ENCODE measurements around the gene LRP1B. TPM values are rescaled to one million over a fixed set of nuclear protein-coding genes. Genes with fewer than 3 reads are reported as not detected.

Gene LRP1B
- total RNA-seq, 6 experiments from 2014 or later, result 0.06 to 1.7 (median 0.15) TPM; not detected in 1

GRCh38 chr2:142058149-142058548 lies 72.7 kb downstream of the LRP1B start:
- H3K36me3 ChIP-seq, result no peaks in the 10 kb centered on the region
- TF ChIP-seq CTCF (IDR thresholded peaks at IDR 0.05), result no peak
- H3K9me3 ChIP-seq, result no peaks in the 10 kb centered on the region
- intact Hi-C loops (cut with DNase I), result no loop called here
- no peaks in the 10 kb centered on the region for H3K27me3 ChIP-seq
- H3K4me3 ChIP-seq, result no peak overlapping the region
- no peak for ATAC-seq
- no peak for DNase-seq
- H3K4me1 ChIP-seq, result no peaks in the 10 kb centered on the region
- H3K27ac ChIP-seq, result no peak overlapping the region
- WGBS (ENCODE audit: insufficient coverage, low coverage, low lambda C conversion rate, missing lambda C conversion rate), result 48% methylated on average over 4 of the region's 4 CpGs

DNA sequence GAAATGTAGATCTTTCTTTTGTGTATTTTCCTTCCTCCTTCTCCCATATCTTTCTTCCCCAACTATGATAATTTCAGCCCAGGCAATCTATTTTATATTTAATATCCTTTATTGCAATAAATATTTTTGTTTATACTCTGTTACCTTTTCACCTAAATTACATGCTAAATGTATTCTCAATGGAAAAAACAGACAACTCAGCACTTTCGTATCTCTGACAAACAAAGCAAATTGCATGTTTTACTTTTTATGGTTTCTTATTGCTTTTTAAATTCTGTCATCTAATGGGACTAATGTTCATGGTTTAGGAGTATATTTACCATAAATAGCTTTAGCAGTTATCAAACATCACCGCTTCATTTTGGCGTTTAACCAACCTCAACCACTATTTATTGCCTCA lies 74.0 kb downstream of the LRP1B start:
- no peak for ATAC-seq
- H3K4me1 ChIP-seq, result no peaks in the 10 kb centered on the region
- no peak for DNase-seq
- no peaks in the 10 kb centered on the region for H3K27me3 ChIP-seq
- H3K9me3 ChIP-seq, result no peaks in the 10 kb centered on the region
- no peaks in the 10 kb centered on the region for H3K36me3 ChIP-seq
- no peak overlapping the region for H3K4me3 ChIP-seq
- 52% methylated on average over 3 of the region's 3 CpGs for WGBS (ENCODE audit: insufficient coverage, low coverage, low lambda C conversion rate, missing lambda C conversion rate)
- intact Hi-C loops (cut with DNase I), result no loop called here
- TF ChIP-seq CTCF (IDR thresholded peaks at IDR 0.05) (no peak), POLR2A (IDR thresholded peaks at IDR 0.05) (no peak)
- no peak overlapping the region for H3K27ac ChIP-seq

- TF ChIP-seq CTCF (IDR thresholded peaks at IDR 0.05) (no peak), POLR2A (IDR thresholded peaks at IDR 0.05) (no peak)
- no peaks in the 10 kb centered on the region for H3K9me3 ChIP-seq
- no peaks in the 10 kb centered on the region for H3K36me3 ChIP-seq
- no peaks in the 10 kb centered on the region for H3K27me3 ChIP-seq
- 30% methylated on average over 5 of the region's 5 CpGs for WGBS (ENCODE audit: insufficient coverage, low coverage, low lambda C conversion rate, missing lambda C conversion rate)
- H3K27ac ChIP-seq, result no peak overlapping the region
- DNase-seq (no peak), ATAC-seq (no peak)
- H3K4me3 ChIP-seq, result no peak overlapping the region
- H3K4me1 ChIP-seq, result no peaks in the 10 kb centered on the region
- intact Hi-C loops (cut with DNase I), result no loop called here
Measured at GRCh38 chr2:142052220-142052863, 78.5 kb downstream of the LRP1B start.

GRCh38 chr2:142048581-142048980 lies 82.2 kb downstream of the LRP1B start:
- no peak for DNase-seq
- Histone ChIP-seq H3K9me3 (no peaks in the 10 kb centered on the region), H3K36me3 (no peaks in the 10 kb centered on the region), H3K27me3 (no peaks in the 10 kb centered on the region), H3K4me3 (no peak overlapping the region), H3K4me1 (peaks cover 0 to 6% (median 2%) of the 10 kb centered on the region in 4 donors), H3K27ac (no peak overlapping the region)
- 14% methylated on average over 1 of the region's 1 CpG for WGBS (ENCODE audit: insufficient coverage, low coverage, low lambda C conversion rate, missing lambda C conversion rate)
- TF ChIP-seq POLR2A (IDR thresholded peaks at IDR 0.05), result no peak
- TF ChIP-seq CTCF (IDR thresholded peaks at IDR 0.05), result no peak
- intact Hi-C loops (cut with DNase I), result no loop called here
- no peak for ATAC-seq

Measured in right lobe of liver (tissue), 6 donors.